HG03135 (cell line): ENCODE results near the gene IL17RE.
"Not testable (repeated sequence)": the region's sequence is repeated elsewhere in the genome, so short reads cannot be mapped to it uniquely, and the experiment has no call there.

Experiments
- ATAC-seq: cut with Tn5 transposase; IDR thresholded peaks from one replicate; pipeline ENCODE4 v1.9.1; 2021; ENCODE audit warnings: mild to moderate bottlenecking, moderate library complexity; ENCODE audit not compliant: unreplicated experiment

The IL17RE gene

GRCh38 chr3:9879830-9880549, 22.7 kb upstream of the IL17RE start, which contains the start of gene CIDEC:
TSS of gene CIDEC (minus strand) at chr3:9880253. CDS start at chr3:9878486, 1,767 bp downstream.
- no peak for ATAC-seq

- no peak for ATAC-seq
Observed at GRCh38 chr3:9881441-9881840, 21.2 kb upstream of the IL17RE start.

GRCh38 chr3:9883706-9884554, 18.7 kb upstream of the IL17RE start:
- no peak for ATAC-seq

GRCh38 chr3:9884555-9885165, 18.0 kb upstream of the IL17RE start:
- no peak for ATAC-seq

- ATAC-seq: no peak
Observed at GRCh38 chr3:9886328-9886727, 16.3 kb upstream of the IL17RE start.

- no peak for ATAC-seq
Observed at GRCh38 chr3:9887480-9887879, 15.2 kb upstream of the IL17RE start.

GRCh38 chr3:9888540-9888939, 14.1 kb upstream of the IL17RE start:
- no peak for ATAC-seq

GRCh38 chr3:9889405-9889804, 13.2 kb upstream of the IL17RE start:
- ATAC-seq: no peak

- ATAC-seq: peak; percentile 77
Observed at GRCh38 chr3:9890249-9891071, 12.2 kb upstream of the IL17RE start, which contains the start of gene JAGN1. TSS of gene JAGN1 (plus strand) at chr3:9890610. CDS start at chr3:9890723, 113 bp downstream.

GRCh38 chr3:9891072-9891622, 11.5 kb upstream of the IL17RE start:
- no peak for ATAC-seq

- ATAC-seq: no peak
Observed at GRCh38 chr3:9893739-9894138, 8.9 kb upstream of the IL17RE start.

GRCh38 chr3:9895715-9896114, 6.9 kb upstream of the IL17RE start:
- not testable (repeated sequence) for ATAC-seq

GRCh38 chr3:9896755-9897407, 5.8 kb upstream of the IL17RE start:
- not testable (repeated sequence) for ATAC-seq

GRCh38 chr3:9897408-9898372, 5.0 kb upstream of the IL17RE start:
- ATAC-seq: no peak

GRCh38 chr3:9898467-9899241, 4.0 kb upstream of the IL17RE start:
- ATAC-seq: no peak

- ATAC-seq: no peak
Observed at GRCh38 chr3:9899289-9899791, 3.3 kb upstream of the IL17RE start.

- ATAC-seq: not testable (repeated sequence)
Observed at GRCh38 chr3:9900965-9901415, 1.7 kb upstream of the IL17RE start.

- no peak for ATAC-seq
Observed at GRCh38 chr3:9901967-9902366, 681 bp upstream of the IL17RE start.
